Activated naive CD8-positive, alpha-beta T cell treated with anti-CD3 and anti-CD28 coated beads, Interleukin-2, amount 50 U/mL, for 24 hours (primary cell): Measurements from ENCODE around the gene RPL36.
"Not testable (repeated sequence)": the region's sequence is repeated elsewhere in the genome, so short reads cannot be mapped to it uniquely, and the experiment has no call there.

Source experiments
- ATAC-seq: fragments of 150-1000 bp; cut with Tn5 transposase; one replicate; pipeline ENCODE4 v1.10.0; 2021
- DNase-seq: peaks from one replicate; pipeline ENCODE4 v3.0.0; 2021
- H3K27ac Mint-ChIP-seq: one replicate; pipeline ENCODE4 v1.8.0; 2021; ENCODE audit warnings: mild to moderate bottlenecking, mixed read lengths
- H3K27me3 Mint-ChIP-seq: one replicate; pipeline ENCODE4 v1.8.0; 2021; ENCODE audit warnings: mixed read lengths
- H3K36me3 Mint-ChIP-seq: one replicate; pipeline ENCODE4 v1.8.0; 2021; ENCODE audit warnings: low read depth, mixed read lengths
- H3K4me1 Mint-ChIP-seq: one replicate; pipeline ENCODE4 v1.8.0; 2021; ENCODE audit warnings: mixed read lengths
- H3K4me3 Mint-ChIP-seq: one replicate; pipeline ENCODE4 v1.8.0; 2021; ENCODE audit warnings: mild to moderate bottlenecking, moderate library complexity, mixed read lengths
- H3K9me3 Mint-ChIP-seq: one replicate; pipeline ENCODE4 v1.8.0; 2021; ENCODE audit warnings: mixed read lengths

RPL36 gene

GRCh38 chr19:5718037-5718578, 28.0 kb downstream of the RPL36 start:
- Mint-ChIP-seq H3K4me1 (peaks cover 43% of the 10 kb centered on the region), H3K36me3 (peaks cover 41% of the 10 kb centered on the region), H3K27ac (peak overlapping the region; percentile 97), H3K4me3 (peak overlapping the region; percentile 96), H3K27me3 (peaks cover 4% of the 10 kb centered on the region), H3K9me3 (no peaks in the 10 kb centered on the region)
- DNase-seq (peak; percentile 65), ATAC-seq (peak; percentile 21)

GRCh38 chr19:5718579-5719273, 28.6 kb downstream of the RPL36 start:
- peak overlapping the region; percentile 96 for H3K4me3 Mint-ChIP-seq
- DNase-seq (peak; percentile 58), ATAC-seq (peak; percentile 37)
- peak overlapping the region; percentile 97 for H3K27ac Mint-ChIP-seq
- H3K9me3 Mint-ChIP-seq: no peaks in the 10 kb centered on the region
- H3K27me3 Mint-ChIP-seq: peaks cover 4% of the 10 kb centered on the region
- peaks cover 36% of the 10 kb centered on the region for H3K36me3 Mint-ChIP-seq
- H3K4me1 Mint-ChIP-seq: peaks cover 43% of the 10 kb centered on the region

GRCh38 chr19:5719274-5719960, 29.3 kb downstream of the RPL36 start:
- peaks cover 4% of the 10 kb centered on the region for H3K27me3 Mint-ChIP-seq
- DNase-seq: peak; percentile 37
- peak overlapping the region; percentile 96 for H3K4me3 Mint-ChIP-seq
- H3K9me3 Mint-ChIP-seq: no peaks in the 10 kb centered on the region
- peaks cover 32% of the 10 kb centered on the region for H3K36me3 Mint-ChIP-seq
- no peak for ATAC-seq
- H3K27ac Mint-ChIP-seq: peak overlapping the region; percentile 97
- H3K4me1 Mint-ChIP-seq: peaks cover 40% of the 10 kb centered on the region

- ATAC-seq (peak; percentile 80), DNase-seq (peak; percentile 99)
- Mint-ChIP-seq H3K27ac (peak within 1 kb of the TSS; percentile 97), H3K36me3 (peaks cover 32% of the 10 kb centered on the region), H3K27me3 (peaks cover 4% of the 10 kb centered on the region), H3K4me3 (peak within 1 kb of the TSS; percentile 96), H3K9me3 (no peaks in the 10 kb centered on the region), H3K4me1 (peaks cover 40% of the 10 kb centered on the region)
These were observed 30.1 kb downstream of the RPL36 start, which contains the start of the genes CATSPERD and LONP1 for GRCh38 chr19:5719961-5720790. Gene CATSPERD, plus strand, starts transcription at chr19:5720637. Its CDS starts 101 bp downstream, at chr19:5720738. Gene LONP1, minus strand, starts transcription at chr19:5720146. Its CDS starts 14 bp downstream, at chr19:5720132.

- DNase-seq (no peak), ATAC-seq (no peak)
- H3K4me3 Mint-ChIP-seq: no peak overlapping the region
- no peaks in the 10 kb centered on the region for H3K4me1 Mint-ChIP-seq
- no peaks in the 10 kb centered on the region for H3K36me3 Mint-ChIP-seq
- H3K27ac Mint-ChIP-seq: no peak overlapping the region
- H3K27me3 Mint-ChIP-seq: peaks cover 2% of the 10 kb centered on the region
- no peaks in the 10 kb centered on the region for H3K9me3 Mint-ChIP-seq
These were observed 37.5 kb downstream of the RPL36 start for GRCh38 chr19:5727453-5728050.

GRCh38 chr19:5733172-5733571, 43.1 kb downstream of the RPL36 start:
- not testable (repeated sequence) for H3K27ac Mint-ChIP-seq, H3K4me3 Mint-ChIP-seq, H3K4me1 Mint-ChIP-seq, H3K9me3 Mint-ChIP-seq, DNase-seq, H3K27me3 Mint-ChIP-seq, H3K36me3 Mint-ChIP-seq, ATAC-seq

- no peaks in the 10 kb centered on the region for H3K4me1 Mint-ChIP-seq
- ATAC-seq (no peak), DNase-seq (no peak)
- peaks cover 2% of the 10 kb centered on the region for H3K27me3 Mint-ChIP-seq
- H3K9me3 Mint-ChIP-seq: no peaks in the 10 kb centered on the region
- H3K4me3 Mint-ChIP-seq: no peak overlapping the region
- no peaks in the 10 kb centered on the region for H3K36me3 Mint-ChIP-seq
- no peak overlapping the region for H3K27ac Mint-ChIP-seq
These were observed 48.3 kb downstream of the RPL36 start for GRCh38 chr19:5738423-5738822.
